Stimulated activated CD8-positive, alpha-beta memory T cell treated with anti-CD3 and anti-CD28 coated beads, Interleukin-7, amount 100 ng/mL, for 24 hours (primary cell): Measurements from ENCODE around the gene INO80B.

Experiments used
- DNase-seq: peaks from one replicate; pipeline ENCODE4 v3.0.0-alpha.2; 2020; ENCODE audit warnings: low read depth

The INO80B gene

GRCh38 chr2:74502147-74502719 lies 47.3 kb downstream of the INO80B start:
- no peak for DNase-seq

- no peak for DNase-seq
Observed at GRCh38 chr2:74502720-74503505, 48.0 kb downstream of the INO80B start.

GRCh38 chr2:74503506-74504475 lies 48.9 kb downstream of the INO80B start:
- no peak for DNase-seq

GRCh38 chr2:74504591-74504990 lies 49.7 kb downstream of the INO80B start:
- DNase-seq: no peak

GRCh38 chr2:74505448-74506246 lies 50.8 kb downstream of the INO80B start:
- DNase-seq: no peak

GRCh38 chr2:74507145-74507925 lies 52.4 kb downstream of the INO80B start, which contains the start of gene PCGF1:
PCGF1 (minus strand) TSS chr2:74507695; CDS start chr2:74507668, 27 bp downstream.
- DNase-seq: peak; percentile 99
